ENCODE data around the gene ZNF337. TPM values are rescaled to one million over a fixed set of nuclear protein-coding genes. Genes with fewer than 3 reads are reported as not detected.

Gene ZNF337
- total and polyA plus RNA-seq, 10 of the 15 experiments (the other 5 are each of a cell fraction or from before 2014, with no cell fraction given) = 0.60 to 16.8 (median 9.1) TPM

- H3K27ac ChIP-seq (ENCODE audit: control insufficient read depth, insufficient read depth) = no peak overlapping the region
- no peak for TF ChIP-seq RFX5 (IDR thresholded peaks at IDR 0.05; ENCODE audit: low read depth, low read length)
- TF ChIP-seq ETV6 (conservative IDR thresholded peaks at IDR 0.05 in 1 of 2, IDR thresholded peaks at IDR 0.05 in 1 of 2; ENCODE audit: borderline replicate concordance in 1 of 2, low read depth in 1 of 2) = no peak
- TF ChIP-seq HDGF (IDR thresholded peaks at IDR 0.05) = no peak
- TF ChIP-seq RB1 (IDR thresholded peaks at IDR 0.05; ENCODE audit: borderline replicate concordance) = no peak
- TF ChIP-seq WRNIP1 (IDR thresholded peaks at IDR 0.05; ENCODE audit: borderline replicate concordance, low read depth, low read length) = no peak
- TF ChIP-seq ZBED1 (IDR thresholded peaks at IDR 0.05; ENCODE audit: borderline replicate concordance) = no peak
- no peak for TF ChIP-seq TARDBP (IDR thresholded peaks at IDR 0.05; ENCODE audit: borderline replicate concordance)
- TF ChIP-seq EP300 (IDR thresholded peaks at IDR 0.05; ENCODE audit: borderline replicate concordance in 1 of 2, control insufficient read depth in 1 of 2, low read depth in 2 of 2, low read length in 2 of 2) = no peak
- TF ChIP-seq DPF2 (IDR thresholded peaks at IDR 0.05) = no peak
- no peak for TF ChIP-seq ESRRA (IDR thresholded peaks at IDR 0.05; ENCODE audit: low read length)
- no peak for TF ChIP-seq LARP7 (IDR thresholded peaks at IDR 0.05)
- no peak for TF ChIP-seq HDAC2 (IDR thresholded peaks at IDR 0.05)
- no peak for TF ChIP-seq EZH2 (IDR thresholded peaks at IDR 0.05; ENCODE audit: borderline replicate concordance, control insufficient read depth, low read depth, low read length)
- FAIRE-seq = no peak
- intact Hi-C loops (cut with micrococcal nuclease; ENCODE audit: unreplicated experiment) (no loop called here), in situ Hi-C loops (cut with MboI) (no loop called here)
- ChIA-PET POLR2A (no interaction called here), SMC1A (ENCODE audit: uncharacterized antibody, unreplicated experiment) (no interaction called here), CTCF (no interaction called here), RAD21 (ENCODE audit: unreplicated experiment) (no interaction called here)
- no peak overlapping the region for H3K4me2 ChIP-seq (ENCODE audit: control insufficient read depth, insufficient read depth)
- H3K9me3 ChIP-seq (replicated peaks; ENCODE audit: control insufficient read depth, insufficient read depth, low read length) = no peaks in the 10 kb centered on the region
- no peaks in the 10 kb centered on the region for H4K20me1 ChIP-seq (ENCODE audit: control insufficient read depth, insufficient read depth)
- H3K79me2 ChIP-seq (ENCODE audit: control insufficient read depth, insufficient read depth, low read length) = no peaks in the 10 kb centered on the region
- WGBS (ENCODE audit: insufficient coverage, insufficient replicate concordance, low lambda C conversion rate, missing lambda C conversion rate) = 63% methylated on average over 4 of the region's 4 CpGs
- H3K36me3 ChIP-seq (ENCODE audit: control insufficient read depth in 2 of 2, insufficient read depth in 2 of 2, low read length in 1 of 2) = peaks cover 6 to 19% of the 10 kb centered on the region in 2 experiments
- no peak overlapping the region for H3K9ac ChIP-seq (ENCODE audit: control insufficient read depth, insufficient read depth, low read length)
- no peak overlapping the region for H3K4me3 ChIP-seq
- DNase-seq (ENCODE audit: low read depth, low spot score) = no peak
- no peak overlapping the region for H2AFZ ChIP-seq (ENCODE audit: control insufficient read depth, low read depth, low read length)
- no peak for ATAC-seq
- no peaks in the 10 kb centered on the region for H3K4me1 ChIP-seq (ENCODE audit: control insufficient read depth, insufficient read depth, low read length)
- BruUV-seq (replicated peaks) = no TSS peak
- no peaks in the 10 kb centered on the region for H3K27me3 ChIP-seq (replicated peaks in 1 of 2; ENCODE audit: control insufficient read depth in 2 of 2, insufficient read depth in 2 of 2, low read length in 1 of 2)
Measured at GRCh38 chr20:25672659-25673235, 23.9 kb downstream of the ZNF337 start.
